Fibroblast of skin of left quadriceps (primary cell): Measurements from ENCODE around the gene DOCK1.

Source experiments
- DNase-seq, 2 experiments: peaks; one replicate each; pipeline ENCODE4 v3.0.0-alpha.2; 2013; ENCODE audit warnings: low read depth in 2 of 2

DOCK1 gene

GRCh38 chr10:127458829-127459228 is 553.6 kb downstream of the DOCK1 start:
- no peak for DNase-seq

- no peak for DNase-seq
Measured at GRCh38 chr10:127459918-127460317, 554.7 kb downstream of the DOCK1 start.

DNA sequence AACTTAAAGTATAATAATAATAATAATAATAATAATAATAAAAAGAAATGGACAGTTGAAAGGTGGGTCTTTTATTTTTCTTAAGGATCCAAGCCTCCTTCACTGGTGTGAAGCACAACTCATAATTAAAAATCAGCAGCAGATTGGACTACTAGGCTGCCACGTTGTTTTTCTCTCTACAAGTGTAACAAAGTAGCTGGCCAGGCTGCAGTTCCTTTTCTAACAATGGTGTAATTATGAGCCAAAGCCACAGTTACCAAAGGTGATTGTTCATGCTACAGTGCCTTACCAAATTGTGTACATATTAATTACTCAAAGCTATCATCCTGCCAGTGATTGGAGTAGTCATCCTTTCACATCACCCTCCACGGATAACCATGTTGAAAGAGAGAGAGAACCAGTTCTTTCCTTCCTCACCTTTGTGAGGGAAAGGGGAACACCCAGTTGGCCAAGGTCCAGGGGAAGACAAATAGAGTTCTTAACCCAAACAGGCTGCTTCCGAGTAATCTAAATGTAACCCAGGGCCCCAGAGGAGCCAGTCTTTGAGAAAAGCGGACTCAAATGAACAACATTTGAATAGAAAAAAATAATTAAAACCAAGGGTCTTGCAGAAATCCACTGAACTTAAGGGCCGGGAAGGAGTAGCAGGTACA is 557.5 kb downstream of the DOCK1 start:
- no peak for DNase-seq

DNA sequence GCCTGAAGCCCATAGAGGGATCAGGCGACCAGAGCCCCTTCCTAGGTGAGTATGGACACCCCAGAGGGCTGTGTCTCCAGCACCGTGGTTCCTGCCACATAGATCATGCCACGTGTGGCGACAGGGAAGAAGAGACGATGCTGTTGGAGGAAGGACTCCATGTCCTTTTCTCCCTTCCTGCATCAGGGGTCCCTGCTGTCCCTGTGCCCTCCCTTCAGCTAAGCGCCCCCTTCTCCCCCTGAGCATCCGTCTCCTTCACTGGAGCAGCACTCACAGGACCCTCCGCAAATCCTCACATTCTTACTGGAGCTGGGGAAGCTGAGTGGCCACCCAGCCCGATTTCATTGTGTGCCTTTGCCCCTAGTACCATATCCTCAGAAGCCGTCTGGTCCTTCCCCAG is 558.3 kb downstream of the DOCK1 start:
- DNase-seq = no peak

GRCh38 chr10:127464561-127464960 is 559.3 kb downstream of the DOCK1 start:
- no peak for DNase-seq

- no peak for DNase-seq
Measured at GRCh38 chr10:127467811-127468210, 562.6 kb downstream of the DOCK1 start.

GRCh38 chr10:127468632-127469031 is 563.4 kb downstream of the DOCK1 start:
- no peak for DNase-seq

GRCh38 chr10:127470911-127471310 is 565.7 kb downstream of the DOCK1 start:
- DNase-seq = no peak

GRCh38 chr10:127472976-127473375 is 567.7 kb downstream of the DOCK1 start:
- no peak for DNase-seq

DNA sequence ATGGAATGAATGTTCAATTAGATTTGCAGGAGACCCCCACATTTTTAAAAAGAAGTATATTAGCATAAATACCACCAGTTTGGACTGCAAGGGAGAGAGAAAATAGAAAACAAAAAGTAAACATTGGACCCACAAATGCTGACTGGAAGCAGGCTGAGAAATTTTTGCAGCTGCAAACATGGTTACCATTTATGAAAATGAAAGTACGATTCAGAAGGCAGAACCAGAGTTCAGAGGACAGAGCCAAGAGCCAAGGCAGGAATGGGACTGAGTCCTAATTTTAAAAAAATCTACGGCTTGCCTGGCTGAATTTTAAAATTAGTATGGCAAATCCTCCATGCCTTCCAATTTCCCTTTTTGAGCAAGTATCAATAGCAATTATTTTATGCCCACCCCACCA is 569.3 kb downstream of the DOCK1 start:
- no peak for DNase-seq

GRCh38 chr10:127485153-127485857 is 580.1 kb downstream of the DOCK1 start:
- no peak for DNase-seq

DNA sequence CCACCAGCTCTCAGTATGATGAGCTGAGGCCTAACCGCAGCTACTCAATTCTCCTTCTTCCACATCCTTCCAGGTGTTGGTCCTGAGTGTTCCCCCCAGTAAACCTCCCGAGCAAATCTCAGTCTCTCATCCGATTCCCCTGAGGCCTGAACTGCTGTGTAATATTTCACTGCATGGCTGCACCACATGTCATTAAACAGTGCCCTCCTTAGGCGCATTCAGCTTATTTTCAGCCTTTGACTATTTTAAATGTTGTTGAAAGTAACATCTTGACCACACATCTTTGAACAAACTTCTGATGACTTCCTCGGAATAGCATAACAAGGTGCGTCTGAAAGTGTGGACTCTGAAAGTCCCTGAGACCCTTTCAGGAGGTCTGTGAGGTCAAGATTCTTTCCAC is 581.1 kb downstream of the DOCK1 start:
- no peak for DNase-seq

- DNase-seq = no peak
Measured at GRCh38 chr10:127492607-127493250, 587.5 kb downstream of the DOCK1 start.

DNA sequence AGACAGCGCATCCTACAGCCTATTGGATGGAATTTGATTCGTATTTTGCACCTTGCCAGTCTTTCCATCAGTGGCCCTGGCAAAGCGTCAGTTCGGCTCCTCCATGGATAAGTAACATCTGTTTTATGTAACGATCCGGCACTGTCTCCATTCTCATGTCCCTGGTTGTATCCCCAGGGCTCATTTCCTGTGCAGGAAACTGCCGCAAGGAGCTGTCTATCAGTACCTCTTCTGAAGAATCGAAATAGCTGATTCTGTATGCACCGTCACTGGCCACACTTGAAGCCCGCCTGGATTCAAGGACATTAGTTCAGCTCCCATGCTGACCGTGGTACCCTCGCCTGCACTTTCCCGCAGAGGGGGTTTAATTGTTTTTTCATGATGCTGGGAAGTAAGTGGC is 590.8 kb downstream of the DOCK1 start:
- no peak for DNase-seq

- DNase-seq = no peak
Measured at GRCh38 chr10:127497685-127498084, 592.5 kb downstream of the DOCK1 start.

DNA sequence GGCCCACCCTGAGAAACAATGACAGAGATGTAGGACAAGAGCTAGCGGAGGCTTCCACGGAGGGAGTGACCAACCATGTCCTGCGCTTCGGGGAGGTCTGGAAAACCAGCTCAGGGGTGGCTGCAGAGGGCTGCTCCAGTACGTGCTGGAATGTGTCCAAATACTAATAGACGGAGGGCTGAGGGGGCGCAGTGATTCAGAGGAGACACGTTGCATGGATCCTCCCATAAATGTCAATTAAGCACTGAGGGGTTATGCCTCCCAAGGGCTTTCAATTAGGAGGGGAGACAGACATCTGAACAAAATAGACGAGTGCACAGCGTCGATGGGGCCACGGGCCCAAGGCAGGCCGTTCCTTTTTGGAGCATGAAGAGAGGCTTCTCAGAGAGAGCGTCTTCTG is 592.9 kb downstream of the DOCK1 start:
- DNase-seq = no peak

GRCh38 chr10:127500127-127500526 is 594.9 kb downstream of the DOCK1 start:
- no peak for DNase-seq
